ENCODE data around the gene DNAJC10.

- TF ChIP-seq CTCF (IDR thresholded peaks at IDR 0.05): no peak
- no peak for TF ChIP-seq POLR2A (IDR thresholded peaks at IDR 0.05; ENCODE audit: low read depth)
- no peak for TF ChIP-seq POLR2AphosphoS5 (IDR thresholded peaks at IDR 0.05)
Measured at GRCh38 chr2:182821182-182821581, 105.1 kb downstream of the DNAJC10 start.
